ENCODE data around the gene JHY. TPM values are rescaled to one million over a fixed set of nuclear protein-coding genes. Genes with fewer than 3 reads are reported as not detected.

Gene JHY
- total RNA-seq, 1 experiment from 2014 or later, result 0.79 TPM

- Histone ChIP-seq H3K56ac (ENCODE audit: insufficient read length, low read depth, low read length) (no peak overlapping the region), H3K4me1 (ENCODE audit: insufficient read depth, low read length) (no peaks in the 10 kb centered on the region; the same call in 1 of the 2 replicates), H4K5ac (ENCODE audit: insufficient read length, low read depth, low read length) (no peak overlapping the region), H3K23me2 (ENCODE audit: insufficient read length, low read depth, low read length, poor library complexity, severe bottlenecking) (peaks cover 21% of the 10 kb centered on the region), H3K79me1 (ENCODE audit: insufficient read depth, low read depth, low read length, poor library complexity, severe bottlenecking) (no peaks in the 10 kb centered on the region), H2BK15ac (ENCODE audit: low read depth, low read length) (no peak overlapping the region), H3K79me2 (ENCODE audit: insufficient read depth, low read length) (no peaks in the 10 kb centered on the region), H2AK5ac (ENCODE audit: insufficient read length, low read length) (no peak overlapping the region), H2BK120ac (ENCODE audit: low read depth, low read length, poor library complexity, severe bottlenecking) (no peak overlapping the region), H4K20me1 (ENCODE audit: control insufficient read depth, insufficient read depth, insufficient read length) (no peaks in the 10 kb centered on the region), H4K91ac (ENCODE audit: insufficient read length, low read depth, low read length) (no peak overlapping the region), H2BK12ac (ENCODE audit: insufficient read length, low read depth, low read length) (no peak overlapping the region), H3K18ac (ENCODE audit: insufficient read length, low read depth, low read length) (no peak overlapping the region), H3K14ac (ENCODE audit: insufficient read depth, low read length) (no peak overlapping the region), H3K27me3 (ENCODE audit: insufficient read depth, low read length) (peaks cover 82% of the 10 kb centered on the region), H3K4me2 (ENCODE audit: insufficient read depth, insufficient read length, low read length) (peak overlapping the region; percentile 68), H3K23ac (ENCODE audit: insufficient read length, low read depth, low read length) (no peak overlapping the region), H2BK5ac (ENCODE audit: insufficient read length, low read length) (no peak overlapping the region), H3T11ph (ENCODE audit: low read length) (no peak overlapping the region), H3K9me3 (ENCODE audit: control insufficient read depth, low read depth, low read length) (no peaks in the 10 kb centered on the region), H3K9ac (ENCODE audit: extremely low read depth, insufficient read length, low read length) (no peak overlapping the region), H3K4ac (ENCODE audit: low read depth, low read length) (no peak overlapping the region), H2BK20ac (ENCODE audit: low read depth, low read length, poor library complexity, severe bottlenecking) (no peak overlapping the region), H2AFZ (ENCODE audit: low read length) (no peak overlapping the region), H3K27ac (ENCODE audit: insufficient read length, low read depth, low read length) (no peak overlapping the region), H4K8ac (replicated peaks; ENCODE audit: insufficient read length, low read depth, low read length) (no peak overlapping the region)
- Mint-ChIP-seq H3K27me3 (ENCODE audit: low read depth) (peaks cover 99% of the 10 kb centered on the region), H3K4me1 (peaks cover 50 to 59% of the 10 kb centered on the region in 2 experiments), H3K27ac (no peak overlapping the region), H3K4me3 (peak overlapping the region; percentile 46 to 74), H3K36me3 (ENCODE audit: insufficient read depth in 1 of 3, low read depth in 3 of 3) (no peaks in the 10 kb centered on the region; a peak in 2 of 7 replicates), H3K9me3 (peaks cover 5 to 10% of the 10 kb centered on the region in 2 experiments)
- no CpG with 5 or more reads among the region's 27 CpGs for WGBS (ENCODE audit: extremely low coverage, insufficient read length, low lambda C conversion rate)
- DNase-seq, result peak; percentile 47
- no peak for TF ChIP-seq CTCF (conservative IDR thresholded peaks at IDR 0.05)
Observed at GRCh38 chr11:122979815-122980595, 97.4 kb downstream of the JHY start.
